ENCODE results near the gene KIF5A. TPM values are rescaled to one million over a fixed set of nuclear protein-coding genes. Genes with fewer than 3 reads are reported as not detected.
"Not testable (repeated sequence)": the region's sequence is repeated elsewhere in the genome, so short reads cannot be mapped to it uniquely, and the experiment has no call there.

KIF5A gene
- 0.46 TPM for total RNA-seq (ENCODE audit: unreplicated experiment)
- long read RNA-seq: 0 reads

- Mint-ChIP-seq H3K27ac (ENCODE audit: unreplicated experiment) (no peak within 1 kb of the TSS), H3K4me1 (ENCODE audit: unreplicated experiment) (peaks cover 21% of the 10 kb centered on the region)
- peak; percentile 44 for DNase-seq (ENCODE audit: low spot score)
Observed at GRCh38 chr12:57549909-57550640, at the start of gene KIF5A. TSS of gene KIF5A (plus strand) at chr12:57550044. CDS start at chr12:57550272, 228 bp downstream.

GRCh38 chr12:57500213-57500612 is 49.6 kb upstream of the KIF5A start:
- no peak for TF ChIP-seq CTCF (IDR thresholded peaks at IDR 0.05; ENCODE audit: unreplicated experiment)
- Mint-ChIP-seq H3K36me3 (ENCODE audit: low read depth, unreplicated experiment) (peaks cover 61% of the 10 kb centered on the region), H3K27me3 (ENCODE audit: unreplicated experiment) (peaks cover 1% of the 10 kb centered on the region), H3K4me1 (ENCODE audit: unreplicated experiment) (peaks cover 7% of the 10 kb centered on the region), H3K27ac (ENCODE audit: unreplicated experiment) (no peak overlapping the region), H3K9me3 (ENCODE audit: unreplicated experiment) (no peaks in the 10 kb centered on the region), H3K4me3 (ENCODE audit: unreplicated experiment) (no peak overlapping the region)
- no peak for DNase-seq (ENCODE audit: low spot score)

More at GRCh38 chr12:57549909-57550640, at the start of gene KIF5A:
- TF ChIP-seq CTCF (IDR thresholded peaks at IDR 0.05; ENCODE audit: unreplicated experiment): no peak
- H3K27me3 Mint-ChIP-seq (ENCODE audit: unreplicated experiment): peaks cover 13% of the 10 kb centered on the region
- H3K9me3 Mint-ChIP-seq (ENCODE audit: unreplicated experiment): no peaks in the 10 kb centered on the region
- no peaks in the 10 kb centered on the region for H3K36me3 Mint-ChIP-seq (ENCODE audit: low read depth, unreplicated experiment)
- peak within 1 kb of the TSS; percentile 65 for H3K4me3 Mint-ChIP-seq (ENCODE audit: unreplicated experiment)

GRCh38 chr12:57502311-57502969 is 47.4 kb upstream of the KIF5A start:
- H3K36me3 Mint-ChIP-seq (ENCODE audit: low read depth, unreplicated experiment): peaks cover 63% of the 10 kb centered on the region
- not testable (repeated sequence) for DNase-seq (ENCODE audit: low spot score); H3K9me3 Mint-ChIP-seq (ENCODE audit: unreplicated experiment); H3K27me3 Mint-ChIP-seq (ENCODE audit: unreplicated experiment); H3K4me1 Mint-ChIP-seq (ENCODE audit: unreplicated experiment)
- peak overlapping the region; percentile 19 for H3K27ac Mint-ChIP-seq (ENCODE audit: unreplicated experiment)
- peak overlapping the region; percentile 24 for H3K4me3 Mint-ChIP-seq (ENCODE audit: unreplicated experiment)

- H3K27ac Mint-ChIP-seq (ENCODE audit: unreplicated experiment): not testable (repeated sequence)
Observed at GRCh38 chr12:57506541-57506940, 43.3 kb upstream of the KIF5A start.

GRCh38 chr12:57507796-57508195 is 42.0 kb upstream of the KIF5A start:
- DNase-seq (ENCODE audit: low spot score); H3K4me1 Mint-ChIP-seq (ENCODE audit: unreplicated experiment); H3K9me3 Mint-ChIP-seq (ENCODE audit: unreplicated experiment); H3K4me3 Mint-ChIP-seq (ENCODE audit: unreplicated experiment); H3K27me3 Mint-ChIP-seq (ENCODE audit: unreplicated experiment); H3K27ac Mint-ChIP-seq (ENCODE audit: unreplicated experiment): not testable (repeated sequence)
- H3K36me3 Mint-ChIP-seq (ENCODE audit: low read depth, unreplicated experiment): peaks cover 51% of the 10 kb centered on the region

More at GRCh38 chr12:57506541-57506940, 43.3 kb upstream of the KIF5A start:
- DNase-seq (ENCODE audit: low spot score); H3K9me3 Mint-ChIP-seq (ENCODE audit: unreplicated experiment); H3K4me3 Mint-ChIP-seq (ENCODE audit: unreplicated experiment); H3K27me3 Mint-ChIP-seq (ENCODE audit: unreplicated experiment); H3K4me1 Mint-ChIP-seq (ENCODE audit: unreplicated experiment): not testable (repeated sequence)
- H3K36me3 Mint-ChIP-seq (ENCODE audit: low read depth, unreplicated experiment): peaks cover 48% of the 10 kb centered on the region

- no peak for DNase-seq (ENCODE audit: low spot score)
- no peaks in the 10 kb centered on the region for H3K4me1 Mint-ChIP-seq (ENCODE audit: unreplicated experiment)
- no peak overlapping the region for H3K4me3 Mint-ChIP-seq (ENCODE audit: unreplicated experiment)
- peaks cover 5% of the 10 kb centered on the region for H3K27me3 Mint-ChIP-seq (ENCODE audit: unreplicated experiment)
- H3K36me3 Mint-ChIP-seq (ENCODE audit: low read depth, unreplicated experiment): peaks cover 53% of the 10 kb centered on the region
- no peak overlapping the region for H3K27ac Mint-ChIP-seq (ENCODE audit: unreplicated experiment)
- TF ChIP-seq CTCF (IDR thresholded peaks at IDR 0.05; ENCODE audit: unreplicated experiment): no peak
- H3K9me3 Mint-ChIP-seq (ENCODE audit: unreplicated experiment): no peaks in the 10 kb centered on the region
Observed at GRCh38 chr12:57511161-57511560, 38.7 kb upstream of the KIF5A start.
